Measurements from ENCODE around the gene PGAP1.

Gene PGAP1

DNA sequence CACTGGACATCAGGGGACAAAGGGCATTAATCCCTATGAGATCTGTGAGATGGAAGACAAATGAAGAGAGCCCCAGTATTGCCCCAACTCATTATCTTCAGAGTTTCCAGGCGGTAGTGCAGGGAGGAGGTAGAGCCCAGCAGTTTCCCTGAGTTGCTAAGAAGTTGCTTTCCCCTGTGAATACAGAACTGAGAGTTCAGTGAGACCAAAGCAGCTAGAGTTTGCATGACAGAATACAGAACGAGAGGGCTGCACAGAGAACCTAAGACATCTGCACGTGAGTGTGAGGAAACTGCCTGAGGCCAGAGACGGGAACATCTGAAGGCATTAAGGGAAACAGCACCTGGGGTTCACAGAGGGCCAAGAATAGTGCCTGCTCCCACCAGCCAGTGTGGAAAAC is 18.1 kb upstream of the PGAP1 start:
- H3K36me3 ChIP-seq, result no peaks in the 10 kb centered on the region
- TF ChIP-seq, protein P1, sequence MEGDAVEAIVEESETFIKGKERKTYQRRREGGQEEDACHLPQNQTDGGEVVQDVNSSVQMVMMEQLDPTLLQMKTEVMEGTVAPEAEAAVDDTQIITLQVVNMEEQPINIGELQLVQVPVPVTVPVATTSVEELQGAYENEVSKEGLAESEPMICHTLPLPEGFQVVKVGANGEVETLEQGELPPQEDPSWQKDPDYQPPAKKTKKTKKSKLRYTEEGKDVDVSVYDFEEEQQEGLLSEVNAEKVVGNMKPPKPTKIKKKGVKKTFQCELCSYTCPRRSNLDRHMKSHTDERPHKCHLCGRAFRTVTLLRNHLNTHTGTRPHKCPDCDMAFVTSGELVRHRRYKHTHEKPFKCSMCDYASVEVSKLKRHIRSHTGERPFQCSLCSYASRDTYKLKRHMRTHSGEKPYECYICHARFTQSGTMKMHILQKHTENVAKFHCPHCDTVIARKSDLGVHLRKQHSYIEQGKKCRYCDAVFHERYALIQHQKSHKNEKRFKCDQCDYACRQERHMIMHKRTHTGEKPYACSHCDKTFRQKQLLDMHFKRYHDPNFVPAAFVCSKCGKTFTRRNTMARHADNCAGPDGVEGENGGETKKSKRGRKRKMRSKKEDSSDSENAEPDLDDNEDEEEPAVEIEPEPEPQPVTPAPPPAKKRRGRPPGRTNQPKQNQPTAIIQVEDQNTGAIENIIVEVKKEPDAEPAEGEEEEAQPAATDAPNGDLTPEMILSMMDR (IDR thresholded peaks at IDR 0.05; ENCODE audit: low read depth, low read length), result no peak
- no peaks in the 10 kb centered on the region for H3K27me3 ChIP-seq (ENCODE audit: insufficient read depth, low read depth, severe bottlenecking)
- H3K27ac ChIP-seq, result no peak overlapping the region
- H3K9me3 ChIP-seq (ENCODE audit: severe bottlenecking), result no peaks in the 10 kb centered on the region
- no peak overlapping the region for H3K4me3 ChIP-seq (ENCODE audit: low read depth, low read length)
- no peak for DNase-seq

DNA sequence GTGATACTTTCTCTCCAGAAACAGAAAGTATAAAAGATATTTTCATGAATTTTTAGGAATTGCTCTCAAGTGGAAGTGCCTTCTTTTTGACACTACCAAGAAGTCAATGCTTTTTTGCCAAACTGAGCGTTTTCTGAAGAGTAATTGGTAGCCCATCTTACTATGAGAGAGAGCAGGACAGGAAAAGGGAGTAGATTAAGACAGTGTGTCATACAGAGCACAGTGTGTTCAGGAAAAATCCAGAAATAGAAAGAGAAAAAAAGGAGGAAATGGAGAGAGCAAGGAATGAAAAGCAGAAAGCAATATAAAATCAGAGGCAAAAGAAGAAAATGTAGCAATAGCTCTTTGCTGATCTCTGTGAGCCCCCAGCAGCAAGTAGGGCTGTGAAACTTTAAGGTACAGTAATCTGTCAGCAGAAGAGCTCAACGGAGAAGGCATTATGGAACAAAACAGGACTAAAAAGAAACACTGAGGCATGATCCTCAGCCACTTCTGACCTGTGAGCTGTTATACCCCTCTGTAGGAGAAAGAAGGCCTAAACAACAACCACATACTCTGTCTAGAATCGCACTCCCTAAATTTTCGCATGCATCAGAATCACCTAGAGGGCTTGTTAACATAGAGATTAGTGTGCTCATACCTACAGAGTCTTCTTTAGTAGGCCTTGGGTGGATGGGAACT is 15.0 kb upstream of the PGAP1 start:
- DNase-seq, result no peak
- Histone ChIP-seq H3K27me3 (ENCODE audit: insufficient read depth, low read depth, severe bottlenecking) (no peaks in the 10 kb centered on the region), H3K27ac (no peak overlapping the region), H3K9me3 (ENCODE audit: severe bottlenecking) (no peaks in the 10 kb centered on the region), H3K36me3 (no peaks in the 10 kb centered on the region), H3K4me3 (ENCODE audit: low read depth, low read length) (no peak overlapping the region)
- TF ChIP-seq, protein P1 (IDR thresholded peaks at IDR 0.05; ENCODE audit: low read depth, low read length), result no peak

DNA sequence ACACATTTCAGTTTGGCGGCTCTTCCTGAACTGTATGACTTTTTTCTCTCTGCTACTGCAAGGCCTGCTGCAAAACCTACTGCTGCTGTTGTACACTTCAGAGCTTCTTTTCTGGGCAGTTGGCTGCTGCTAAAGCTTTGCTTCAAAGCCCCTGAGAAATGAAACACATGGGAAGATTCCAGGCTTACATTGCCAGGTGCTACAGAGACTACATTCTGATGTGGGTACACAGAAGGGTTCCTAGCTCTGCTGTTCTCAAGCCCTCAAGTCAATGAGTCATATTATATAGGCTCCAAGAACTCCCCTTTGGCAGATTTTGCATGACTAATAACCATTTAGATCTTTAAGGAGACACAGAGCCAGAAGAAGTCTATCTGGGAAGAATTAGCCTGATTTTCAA is 12.9 kb upstream of the PGAP1 start:
- no peaks in the 10 kb centered on the region for H3K36me3 ChIP-seq
- DNase-seq, result no peak
- TF ChIP-seq, protein P1 (IDR thresholded peaks at IDR 0.05; ENCODE audit: low read depth, low read length), result no peak
- H3K9me3 ChIP-seq (ENCODE audit: severe bottlenecking), result no peaks in the 10 kb centered on the region
- no peak overlapping the region for H3K27ac ChIP-seq
- no peak overlapping the region for H3K4me3 ChIP-seq (ENCODE audit: low read depth, low read length)
- no peaks in the 10 kb centered on the region for H3K27me3 ChIP-seq (ENCODE audit: insufficient read depth, low read depth, severe bottlenecking)

DNA sequence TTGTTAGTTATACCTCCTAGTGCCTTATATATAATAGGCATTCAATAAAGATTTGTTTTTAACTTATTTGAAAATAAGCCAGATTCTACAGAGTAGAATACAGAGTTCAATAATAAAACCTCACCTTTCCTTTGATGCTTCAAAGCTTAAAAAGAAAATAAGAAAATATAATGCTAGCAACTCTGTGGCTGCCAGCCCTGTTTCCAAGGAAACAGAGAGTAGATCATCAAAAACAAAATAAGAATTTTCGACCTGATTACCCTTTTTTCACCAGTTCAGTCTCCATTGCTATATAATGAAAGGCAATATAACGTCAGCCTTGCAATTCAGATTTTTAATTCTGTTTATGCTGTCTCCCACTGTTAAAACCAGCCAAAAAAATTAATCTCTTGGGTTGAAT is 8.9 kb upstream of the PGAP1 start:
- TF ChIP-seq, protein P1 (IDR thresholded peaks at IDR 0.05; ENCODE audit: low read depth, low read length), result no peak
- Histone ChIP-seq H3K9me3 (ENCODE audit: severe bottlenecking) (no peaks in the 10 kb centered on the region), H3K36me3 (no peaks in the 10 kb centered on the region), H3K27ac (no peak overlapping the region), H3K27me3 (ENCODE audit: insufficient read depth, low read depth, severe bottlenecking) (no peaks in the 10 kb centered on the region), H3K4me3 (ENCODE audit: low read depth, low read length) (no peak overlapping the region)
- DNase-seq, result no peak

DNA sequence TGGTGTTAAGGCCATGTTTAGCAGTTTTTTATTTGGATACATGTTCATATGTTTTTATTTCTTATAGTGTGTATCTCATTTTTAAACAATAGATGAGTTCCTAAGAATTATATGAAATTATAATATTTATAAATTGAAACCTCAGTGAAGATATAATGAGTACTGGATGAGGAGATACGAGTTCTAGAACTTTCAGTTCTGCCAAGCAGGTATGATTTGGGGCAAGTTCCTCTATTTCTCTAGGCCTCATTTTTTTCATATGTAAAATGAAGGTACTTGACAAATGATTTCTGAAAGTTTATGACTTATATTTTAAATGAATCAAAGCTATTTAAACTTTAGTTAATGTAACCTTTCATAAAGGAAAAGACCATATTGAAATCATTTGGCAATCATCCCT is 8.2 kb upstream of the PGAP1 start:
- no peaks in the 10 kb centered on the region for H3K36me3 ChIP-seq
- H3K27me3 ChIP-seq (ENCODE audit: insufficient read depth, low read depth, severe bottlenecking), result no peaks in the 10 kb centered on the region
- DNase-seq, result no peak
- TF ChIP-seq, protein P1 (IDR thresholded peaks at IDR 0.05; ENCODE audit: low read depth, low read length), result no peak
- H3K27ac ChIP-seq, result no peak overlapping the region
- H3K4me3 ChIP-seq (ENCODE audit: low read depth, low read length), result no peak overlapping the region
- no peaks in the 10 kb centered on the region for H3K9me3 ChIP-seq (ENCODE audit: severe bottlenecking)

DNA sequence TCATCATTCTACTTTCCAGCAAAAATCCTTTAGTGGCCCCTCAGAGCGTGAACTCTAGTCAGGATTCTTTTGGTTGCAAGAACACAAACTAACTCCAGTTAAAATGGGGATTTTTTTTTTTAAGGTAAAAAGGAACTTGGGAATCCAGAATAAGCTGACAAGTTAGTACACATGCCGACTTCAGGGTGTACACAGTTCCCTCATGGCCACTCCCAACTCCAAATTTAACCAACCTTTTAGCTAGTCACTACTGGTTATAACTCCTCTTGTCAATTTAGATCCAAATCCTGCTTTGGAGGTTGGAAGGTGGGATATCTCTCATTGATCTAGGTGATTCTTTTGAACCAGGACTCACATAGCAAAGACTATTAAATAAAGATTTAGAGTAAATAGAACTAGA is 5.0 kb upstream of the PGAP1 start:
- H3K36me3 ChIP-seq, result no peaks in the 10 kb centered on the region
- no peak overlapping the region for H3K27ac ChIP-seq
- H3K4me3 ChIP-seq (ENCODE audit: low read depth, low read length), result no peak overlapping the region
- H3K9me3 ChIP-seq (ENCODE audit: severe bottlenecking), result no peaks in the 10 kb centered on the region
- H3K27me3 ChIP-seq (ENCODE audit: insufficient read depth, low read depth, severe bottlenecking), result no peaks in the 10 kb centered on the region
- TF ChIP-seq, protein P1 (IDR thresholded peaks at IDR 0.05; ENCODE audit: low read depth, low read length), result no peak
- no peak for DNase-seq
